Measurements from ENCODE around the gene PRPS1L1.

Gene PRPS1L1

GRCh38 chr7:18013936-18014335 is 13.7 kb downstream of the PRPS1L1 start:
- DNase-seq (ENCODE audit: low read depth): no peak

GRCh38 chr7:18004372-18004771 is 23.3 kb downstream of the PRPS1L1 start:
- DNase-seq (ENCODE audit: low read depth): no peak

GRCh38 chr7:18003286-18003994 is 24.2 kb downstream of the PRPS1L1 start:
- DNase-seq (ENCODE audit: low read depth): no peak

- DNase-seq (ENCODE audit: low read depth): no peak
These were observed 29.0 kb downstream of the PRPS1L1 start for GRCh38 chr7:17998692-17999091.

- no peak for DNase-seq (ENCODE audit: low read depth)
These were observed 31.0 kb downstream of the PRPS1L1 start for GRCh38 chr7:17996442-17997223.

- DNase-seq (ENCODE audit: low read depth): no peak
These were observed 31.6 kb downstream of the PRPS1L1 start for GRCh38 chr7:17996040-17996439.

- DNase-seq (ENCODE audit: low read depth): no peak
These were observed 33.4 kb downstream of the PRPS1L1 start for GRCh38 chr7:17994079-17994850.

- no peak for DNase-seq (ENCODE audit: low read depth)
These were observed 35.6 kb downstream of the PRPS1L1 start for GRCh38 chr7:17991866-17992648.

GRCh38 chr7:17990761-17991160 is 36.9 kb downstream of the PRPS1L1 start:
- DNase-seq (ENCODE audit: low read depth): no peak

- DNase-seq (ENCODE audit: low read depth): no peak
These were observed 38.1 kb downstream of the PRPS1L1 start for GRCh38 chr7:17989546-17989945.

- no peak for DNase-seq (ENCODE audit: low read depth)
These were observed 38.8 kb downstream of the PRPS1L1 start for GRCh38 chr7:17988858-17989257.

- no peak for DNase-seq (ENCODE audit: low read depth)
These were observed 39.5 kb downstream of the PRPS1L1 start for GRCh38 chr7:17988141-17988540.

GRCh38 chr7:17986851-17987250 is 40.8 kb downstream of the PRPS1L1 start:
- peak; percentile 49 for DNase-seq (ENCODE audit: low read depth)

GRCh38 chr7:17985473-17986239 is 42.0 kb downstream of the PRPS1L1 start:
- DNase-seq (ENCODE audit: low read depth): no peak

GRCh38 chr7:17984288-17984687 is 43.4 kb downstream of the PRPS1L1 start:
- no peak for DNase-seq (ENCODE audit: low read depth)

GRCh38 chr7:17983221-17984062 is 44.2 kb downstream of the PRPS1L1 start:
- no peak for DNase-seq (ENCODE audit: low read depth)

GRCh38 chr7:17976952-17977351 is 50.7 kb downstream of the PRPS1L1 start:
- DNase-seq (ENCODE audit: low read depth): no peak
